Activated CD4-positive, alpha-beta T cell treated with anti-CD3 and anti-CD28 coated beads for 36 hours (primary cell): ENCODE results near the gene XPO6. TPM values are rescaled to one million over a fixed set of nuclear protein-coding genes. Genes with fewer than 3 reads are reported as not detected.
A peak's percentile ranks its signal among the peaks of the same experiment; 100 is the strongest.

Source experiments
- ATAC-seq: fragments of 200-7000 bp; cut with Tn5 transposase; one replicate; pipeline ENCODE4 v1.10.0; 2021; ENCODE audit warnings: mild to moderate bottlenecking, moderate library complexity
- CTCF ChIA-PET: fragments of 350-600 bp; sonication (Branson Sonifier 250); formaldehyde crosslinking; loops from one replicate; lab custom pipeline; 2021; ENCODE audit warnings: antibody characterized with exemption; lab: Charles Lee
- POLR2A ChIA-PET: fragments of 350-600 bp; sonication (Branson Sonifier 250); formaldehyde crosslinking; loops from one replicate; lab custom pipeline; 2021; ENCODE audit warnings: antibody characterized with exemption, inconsistent platforms; lab: Charles Lee
- DNase-seq: peaks from one replicate; pipeline ENCODE4 v3.0.0-alpha.2; 2020
- H3K27ac Mint-ChIP-seq: one replicate; pipeline ENCODE4 v1.8.0; 2021; ENCODE audit warnings: mixed read lengths
- H3K27me3 Mint-ChIP-seq: one replicate; pipeline ENCODE4 v1.8.0; 2021; ENCODE audit warnings: mixed read lengths
- H3K36me3 Mint-ChIP-seq: one replicate; pipeline ENCODE4 v1.8.0; 2021; ENCODE audit warnings: low read depth, mixed read lengths
- H3K4me1 Mint-ChIP-seq: one replicate; pipeline ENCODE4 v1.8.0; 2021; ENCODE audit warnings: mixed read lengths
- H3K4me3 Mint-ChIP-seq: one replicate; pipeline ENCODE4 v1.8.0; 2021; ENCODE audit warnings: mild to moderate bottlenecking, moderate library complexity, mixed read lengths
- H3K9me3 Mint-ChIP-seq: one replicate; pipeline ENCODE4 v1.8.0; 2021; ENCODE audit warnings: low read depth, mixed read lengths
- intact Hi-C, 2 experiments: fragments of 100-400 bp; cut with DNase I in 1 of 2; cut with micrococcal nuclease in 1 of 2; formaldehyde crosslinking; loops; one replicate each; pipeline versions ENCODE4 v1.14.2 to v1.15.1; 2022 to 2024; cut with DNase I, micrococcal nuclease
- total RNA-seq, 2 experiments: library from RNA; stranded (reverse); gene quantifications; one replicate each; pipeline ENCODE4 v1.2.3, GENCODE V29; 2021

The XPO6 gene
- total RNA-seq, 2 experiments from 2014 or later = 241 to 368 TPM

GRCh38 chr16:28158136-28158535 lies 53.6 kb downstream of the XPO6 start:
- peak overlapping the region; percentile 38 for H3K27ac Mint-ChIP-seq

GRCh38 chr16:28156056-28156680 lies 55.6 kb downstream of the XPO6 start:
- Mint-ChIP-seq H3K9me3 (no peaks in the 10 kb centered on the region), H3K4me1 (peaks cover 49% of the 10 kb centered on the region), H3K4me3 (no peak overlapping the region), H3K36me3 (peaks cover 63% of the 10 kb centered on the region), H3K27me3 (no peaks in the 10 kb centered on the region), H3K27ac (peak overlapping the region; percentile 59)
- DNase-seq (no peak), ATAC-seq (no peak)
- CTCF ChIA-PET = interaction anchor here (0.6 kb wide), 2 partner anchors 13 to 53 kb away, joined by 3 read pairs; no protein-coding TSS in a partner anchor
- intact Hi-C loops = no loop called here
- POLR2A ChIA-PET = no interaction called here

More at GRCh38 chr16:28158136-28158535, 53.6 kb downstream of the XPO6 start:
- CTCF ChIA-PET = no interaction called here
- ATAC-seq (no peak), DNase-seq (no peak)
- POLR2A ChIA-PET = interaction anchor here (0.6 kb wide), 1 partner anchor 9 kb away, joined by 3 read pairs; no protein-coding TSS in a partner anchor
- Mint-ChIP-seq H3K36me3 (peaks cover 57% of the 10 kb centered on the region), H3K4me3 (no peak overlapping the region), H3K27me3 (no peaks in the 10 kb centered on the region), H3K4me1 (peaks cover 60% of the 10 kb centered on the region), H3K9me3 (no peaks in the 10 kb centered on the region)
- intact Hi-C loops = no loop called here

- Mint-ChIP-seq H3K27ac (peak overlapping the region; percentile 59), H3K9me3 (no peaks in the 10 kb centered on the region), H3K27me3 (no peaks in the 10 kb centered on the region), H3K36me3 (peaks cover 66% of the 10 kb centered on the region), H3K4me3 (no peak overlapping the region), H3K4me1 (peaks cover 54% of the 10 kb centered on the region)
- intact Hi-C loops = no loop called here
- ChIA-PET CTCF (interaction anchor here (0.6 to 2.6 kb wide), 5 partner anchors 10 to 62 kb away, joined by 3 to 11 read pairs (median 5); no protein-coding TSS in a partner anchor), POLR2A (no interaction called here)
- ATAC-seq = no peak
- DNase-seq = no peak
Measured at GRCh38 chr16:28155293-28155692, 56.5 kb downstream of the XPO6 start.

GRCh38 chr16:28151180-28151579 lies 60.6 kb downstream of the XPO6 start:
- ChIA-PET POLR2A (interaction anchor here (1.5 kb wide), 1 partner anchor 56 kb away, joined by 3 read pairs; no protein-coding TSS in a partner anchor), CTCF (interaction anchor here (1.0 to 1.7 kb wide), 5 partner anchors 9 to 57 kb away, joined by 3 to 5 read pairs (median 3); no protein-coding TSS in a partner anchor)
- Mint-ChIP-seq H3K27ac (peak overlapping the region; percentile 78), H3K9me3 (no peaks in the 10 kb centered on the region), H3K4me1 (peaks cover 65% of the 10 kb centered on the region), H3K36me3 (peaks cover 78% of the 10 kb centered on the region), H3K4me3 (no peak overlapping the region), H3K27me3 (no peaks in the 10 kb centered on the region)
- DNase-seq (no peak), ATAC-seq (no peak)
- intact Hi-C loops = loop anchor here in 1 of 2 experiments (2.0 kb wide), 1 partner anchor 14 kb away; no protein-coding TSS in a partner anchor

GRCh38 chr16:28149011-28149888 lies 62.5 kb downstream of the XPO6 start:
- Mint-ChIP-seq H3K27me3 (no peaks in the 10 kb centered on the region), H3K36me3 (peaks cover 78% of the 10 kb centered on the region), H3K9me3 (no peaks in the 10 kb centered on the region), H3K4me1 (peaks cover 69% of the 10 kb centered on the region), H3K4me3 (no peak overlapping the region), H3K27ac (peak overlapping the region; percentile 81)
- intact Hi-C loops = loop anchor here in 1 of 2 experiments (1.0 kb wide), 1 partner anchor 8 kb away; no protein-coding TSS in a partner anchor
- ATAC-seq (peak; percentile 59), DNase-seq (peak; percentile 42)
- POLR2A ChIA-PET = interaction anchor here (0.5 to 0.7 kb wide), 2 partner anchors 9 kb away, joined by 3 to 4 read pairs; no protein-coding TSS in a partner anchor
- CTCF ChIA-PET = interaction anchor here (0.6 to 1.5 kb wide), 3 partner anchors 16 to 59 kb away, joined by 3 to 5 read pairs (median 4); no protein-coding TSS in a partner anchor

- intact Hi-C loops = no loop called here
- Mint-ChIP-seq H3K27ac (peak overlapping the region; percentile 75), H3K36me3 (peaks cover 71% of the 10 kb centered on the region), H3K4me1 (peaks cover 91% of the 10 kb centered on the region), H3K9me3 (no peaks in the 10 kb centered on the region), H3K27me3 (no peaks in the 10 kb centered on the region), H3K4me3 (no peak overlapping the region)
- no peak for ATAC-seq
- POLR2A ChIA-PET = interaction anchor here (1.1 kb wide), 1 partner anchor 62 kb away, joined by 3 read pairs; no protein-coding TSS in a partner anchor
- CTCF ChIA-PET = interaction anchor here (1.5 kb wide), 1 partner anchor 15 kb away, joined by 3 read pairs; no protein-coding TSS in a partner anchor
- no peak for DNase-seq
Measured at GRCh38 chr16:28146536-28146935, 65.2 kb downstream of the XPO6 start.

GRCh38 chr16:28145796-28146195 lies 66.0 kb downstream of the XPO6 start:
- intact Hi-C loops = no loop called here
- Mint-ChIP-seq H3K36me3 (peaks cover 70% of the 10 kb centered on the region), H3K27me3 (no peaks in the 10 kb centered on the region), H3K27ac (peak overlapping the region; percentile 79), H3K4me1 (peaks cover 91% of the 10 kb centered on the region), H3K9me3 (no peaks in the 10 kb centered on the region), H3K4me3 (no peak overlapping the region)
- ChIA-PET POLR2A (no interaction called here), CTCF (interaction anchor here (1.5 kb wide), 2 partner anchors 9 to 16 kb away, joined by 3 to 9 read pairs; no protein-coding TSS in a partner anchor)
- ATAC-seq (no peak), DNase-seq (no peak)

- POLR2A ChIA-PET = interaction anchor here (0.5 to 1.4 kb wide), 5 partner anchors 9 to 77 kb away, joined by 3 to 7 read pairs (median 3); no protein-coding TSS in a partner anchor
- Mint-ChIP-seq H3K4me3 (peak overlapping the region; percentile 60), H3K9me3 (peaks cover 2% of the 10 kb centered on the region), H3K36me3 (peaks cover 52% of the 10 kb centered on the region), H3K4me1 (peaks cover 85% of the 10 kb centered on the region), H3K27me3 (no peaks in the 10 kb centered on the region), H3K27ac (peak overlapping the region; percentile 99)
- ATAC-seq (peak; percentile 82), DNase-seq (peak; percentile 85)
- intact Hi-C loops = loop anchor here (1.0 to 5.0 kb wide), 9 partner anchors 8 to 353 kb away; partner anchors contain the start of genes APOBR (in 1 of the 2) and SBK1 (in 1 of the 2)
- CTCF ChIA-PET = interaction anchor here (0.6 to 1.6 kb wide), 12 partner anchors 10 to 160 kb away, joined by 3 to 6 read pairs (median 4); partner anchors contain the start of gene XPO6
Measured at GRCh38 chr16:28140788-28141618, 70.8 kb downstream of the XPO6 start.

- Mint-ChIP-seq H3K27ac (peak overlapping the region; percentile 94), H3K4me1 (peaks cover 71% of the 10 kb centered on the region), H3K4me3 (peak overlapping the region; percentile 35), H3K9me3 (peaks cover 2% of the 10 kb centered on the region), H3K27me3 (no peaks in the 10 kb centered on the region), H3K36me3 (peaks cover 52% of the 10 kb centered on the region)
- ATAC-seq (peak; percentile 7), DNase-seq (no peak)
- POLR2A ChIA-PET = no interaction called here
- CTCF ChIA-PET = interaction anchor here (1.0 to 1.5 kb wide), 4 partner anchors 8 to 79 kb away, joined by 4 to 11 read pairs (median 5); no protein-coding TSS in a partner anchor
- intact Hi-C loops = no loop called here
Measured at GRCh38 chr16:28139530-28139929, 72.2 kb downstream of the XPO6 start.
